OCI-LY3 (cell line): ENCODE data around the gene ELP4.
"Not testable (repeated sequence)": the region's sequence is repeated elsewhere in the genome, so short reads cannot be mapped to it uniquely, and the experiment has no call there.

Experiments used
- H2AFZ ChIP-seq: fragments of 200-600, 300-600 bp; shearing (Covaris generic); 2 replicates; pipeline ENCODE4 v1.6.0; 2014; ENCODE audit warnings: antibody characterized with exemption, low read depth, low read length
- H3K27ac ChIP-seq: fragments of 200-600, 300-600 bp; sonication (generic); 2 replicates; pipeline ENCODE4 v1.5.1; 2014; ENCODE audit warnings: mild to moderate bottlenecking, low read length, moderate library complexity, mixed read lengths
- H3K27me3 ChIP-seq: fragments of 200-600, 300-600 bp; sonication (generic); 2 replicates; pipeline ENCODE4 v1.6.1; 2014; ENCODE audit warnings: low read depth, low read length, mixed read lengths
- H3K36me3 ChIP-seq: fragments of 200-600, 300-600 bp; sonication (generic); replicated peaks from 2 replicates; pipeline ENCODE3; 2014; ENCODE audit warnings: low read depth, low read length, mixed read lengths
- H3K4me1 ChIP-seq: fragments of 300-600, 200-600 bp; sonication (generic); 2 replicates; pipeline ENCODE4 v1.6.1; 2014; ENCODE audit warnings: low read length, mixed read lengths
- H3K4me2 ChIP-seq: fragments of 200-600, 300-600 bp; sonication (generic); 2 replicates; pipeline ENCODE4 v1.6.1; 2014; ENCODE audit warnings: low read length, mixed read lengths
- H3K4me3 ChIP-seq: fragments of 300-600, 200-600 bp; sonication (generic); 2 replicates; pipeline ENCODE4 v1.5.1; 2014; ENCODE audit warnings: antibody characterized with exemption, mild to moderate bottlenecking, low read length, moderate library complexity
- H3K79me2 ChIP-seq: fragments of 300-600, 200-600 bp; shearing (Covaris generic); 2 replicates; pipeline ENCODE4 v1.6.1; 2014; ENCODE audit warnings: mild to moderate bottlenecking, low read length, mixed read lengths
- H3K9ac ChIP-seq: fragments of 300-600, 200-600 bp; shearing (Covaris generic); 2 replicates; pipeline ENCODE4 v1.6.0; 2014; ENCODE audit warnings: mild to moderate bottlenecking, low read length, moderate library complexity
- H3K9me3 ChIP-seq: fragments of 200-600, 300-600 bp; shearing (Covaris generic); 2 replicates; pipeline ENCODE4 v1.6.1; 2014; ENCODE audit warnings: low read length, mixed read lengths; ENCODE audit not compliant: insufficient read depth
- H4K20me1 ChIP-seq: fragments of 200-600, 300-600 bp; sonication (generic); 2 replicates; pipeline ENCODE4 v1.6.1; 2016; ENCODE audit warnings: low read length, mixed read lengths; ENCODE audit not compliant: insufficient read depth
- CTCF ChIP-seq: fragments of 200-600, 300-600 bp; sonication (generic); IDR thresholded peaks from 2 replicates; pipeline ENCODE4 v1.5.1; 2014; ENCODE audit warnings: antibody characterized with exemption, low read length, low read depth
- EZH2phosphoT487 ChIP-seq: fragments of 200-600 bp; shearing (Covaris generic); IDR thresholded peaks from 2 replicates; pipeline ENCODE4 v1.6.1; 2018; ENCODE audit warnings: antibody characterized with exemption, mixed run types, low read depth

The ELP4 gene

GRCh38 chr11:31484497-31484896, 25.1 kb upstream of the ELP4 start:
- Histone ChIP-seq H3K4me1 (no peaks in the 10 kb centered on the region), H4K20me1 (peaks cover 6% of the 10 kb centered on the region; the same call in 1 of the 2 replicates), H3K27ac (no peak overlapping the region), H3K9me3 (no peaks in the 10 kb centered on the region), H3K36me3 (no peaks in the 10 kb centered on the region), H3K27me3 (no peaks in the 10 kb centered on the region), H3K9ac (no peak overlapping the region), H3K4me3 (no peak overlapping the region), H2AFZ (no peak overlapping the region), H3K79me2 (no peaks in the 10 kb centered on the region; the same call in 1 of the 2 replicates), H3K4me2 (no peak overlapping the region)
- TF ChIP-seq EZH2phosphoT487 (no peak), CTCF (no peak)

GRCh38 chr11:31487848-31488247, 21.7 kb upstream of the ELP4 start:
- H3K79me2 ChIP-seq: no peaks in the 10 kb centered on the region; the same call in 1 of the 2 replicates

GRCh38 chr11:31492320-31492913, 17.1 kb upstream of the ELP4 start:
- H3K79me2 ChIP-seq: peaks cover 13% of the 10 kb centered on the region; the same call in 1 of the 2 replicates
- H3K27ac ChIP-seq: no peak overlapping the region
- no peak overlapping the region for H2AFZ ChIP-seq
- no peaks in the 10 kb centered on the region for H3K4me1 ChIP-seq
- no peak overlapping the region for H3K4me3 ChIP-seq
- peaks cover 14% of the 10 kb centered on the region for H3K36me3 ChIP-seq
- no peak overlapping the region for H3K9ac ChIP-seq
- peaks cover 15% of the 10 kb centered on the region for H4K20me1 ChIP-seq
- H3K9me3 ChIP-seq: no peaks in the 10 kb centered on the region
- H3K27me3 ChIP-seq: no peaks in the 10 kb centered on the region
- TF ChIP-seq CTCF (no peak), EZH2phosphoT487 (no peak)
- H3K4me2 ChIP-seq: no peak overlapping the region

More at GRCh38 chr11:31487848-31488247, 21.7 kb upstream of the ELP4 start:
- Histone ChIP-seq H3K27me3 (no peaks in the 10 kb centered on the region), H3K36me3 (peaks cover 5% of the 10 kb centered on the region), H3K27ac (no peak overlapping the region), H3K9me3 (no peaks in the 10 kb centered on the region), H2AFZ (no peak overlapping the region), H3K4me3 (no peak overlapping the region), H3K4me2 (no peak overlapping the region), H3K4me1 (no peaks in the 10 kb centered on the region), H4K20me1 (peaks cover 17% of the 10 kb centered on the region), H3K9ac (no peak overlapping the region)
- TF ChIP-seq EZH2phosphoT487 (no peak), CTCF (peak; percentile 50)

- Histone ChIP-seq H3K9me3 (no peaks in the 10 kb centered on the region), H3K27me3 (no peaks in the 10 kb centered on the region), H2AFZ (no peak overlapping the region), H3K4me2 (no peak overlapping the region), H3K36me3 (peaks cover 14% of the 10 kb centered on the region), H3K79me2 (peaks cover 19% of the 10 kb centered on the region; the same call in 1 of the 2 replicates), H3K4me1 (no peaks in the 10 kb centered on the region), H4K20me1 (peaks cover 12% of the 10 kb centered on the region; the same call in 1 of the 2 replicates), H3K27ac (no peak overlapping the region), H3K9ac (no peak overlapping the region), H3K4me3 (no peak overlapping the region)
- TF ChIP-seq CTCF: no peak
Observed at GRCh38 chr11:31493235-31493634, 16.3 kb upstream of the ELP4 start.

GRCh38 chr11:31493762-31494161, 15.8 kb upstream of the ELP4 start:
- not testable (repeated sequence) for H3K4me1 ChIP-seq, H3K27ac ChIP-seq, H3K9me3 ChIP-seq, H3K27me3 ChIP-seq, H3K4me2 ChIP-seq, H3K9ac ChIP-seq, H2AFZ ChIP-seq, H3K4me3 ChIP-seq
- H4K20me1 ChIP-seq: peaks cover 12% of the 10 kb centered on the region; the same call in 1 of the 2 replicates
- H3K36me3 ChIP-seq: peaks cover 14% of the 10 kb centered on the region
- H3K79me2 ChIP-seq: peaks cover 24% of the 10 kb centered on the region; the same call in 1 of the 2 replicates
